GM10248 (cell line): ENCODE measurements around the gene FNBP1.

ENCODE experiments used
- CTCF ChIA-PET: fragments of 300-600 bp; sonication (Branson Sonifier 250); formaldehyde crosslinking; extraction: SDS; loops from one replicate; lab custom pipeline; 2021; ENCODE audit warnings: antibody characterized with exemption; lab: Yijun Ruan, JAX
- POLR2A ChIA-PET: fragments of 350-650 bp; sonication (Branson Sonifier 250); formaldehyde crosslinking; extraction: SDS; loops from one replicate; lab custom pipeline; 2020; ENCODE audit warnings: antibody characterized with exemption; lab: Yijun Ruan, JAX
- DNase-seq: peaks from one replicate; pipeline ENCODE4 v3.0.0; 2012; ENCODE audit errors: extremely low spot score
- CTCF ChIP-seq: IDR thresholded peaks from 2 replicates; pipeline ENCODE4 v1.5.1; 2012; ENCODE audit warnings: mild to moderate bottlenecking, low read depth; ENCODE audit errors: extremely low read depth, missing control alignments, control extremely low read depth

The FNBP1 gene

DNA sequence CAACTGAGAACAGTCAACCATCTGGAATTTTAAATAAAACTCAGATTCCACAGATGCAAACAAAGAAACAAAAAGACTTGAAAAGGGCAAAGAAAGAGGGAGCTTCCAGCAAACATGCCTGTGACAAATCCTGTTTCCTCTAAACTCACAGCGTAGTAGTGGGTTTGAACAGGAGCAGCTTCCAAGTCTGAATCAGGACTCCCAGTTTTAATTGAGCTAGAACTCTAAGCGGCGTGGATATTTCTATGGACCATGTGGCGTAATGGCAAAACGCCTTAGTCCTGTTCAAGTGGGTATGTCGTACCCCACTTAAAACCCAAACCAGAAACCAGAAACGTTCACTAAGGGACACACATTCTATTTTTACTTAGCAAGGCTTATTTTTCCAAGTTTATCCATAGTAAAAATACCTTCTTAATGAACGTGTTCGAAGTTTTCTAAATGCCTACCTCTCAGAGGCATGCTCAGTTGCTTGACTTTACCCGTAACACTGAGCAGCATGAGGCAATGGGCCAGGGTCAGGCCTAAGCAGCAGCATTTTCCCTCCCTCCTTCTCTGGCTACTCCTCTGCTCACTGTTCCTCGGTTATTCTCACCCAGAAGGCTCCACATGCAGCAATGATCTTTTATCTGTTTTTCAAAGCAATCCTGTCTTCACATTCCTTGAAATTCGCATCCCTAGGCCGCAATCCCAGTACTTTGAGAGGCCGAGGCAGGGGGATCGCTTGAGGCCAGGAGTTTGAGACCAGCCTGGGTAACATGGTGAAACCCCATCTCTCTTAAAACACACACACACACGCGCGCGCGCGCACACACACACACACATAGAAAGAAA lies 77.9 kb downstream of the FNBP1 start:
- POLR2A ChIA-PET, result interaction anchor here (0.6 kb wide), 1 partner anchor 22 kb away, joined by 3 read pairs; no protein-coding TSS in a partner anchor
- DNase-seq, result no peak
- TF ChIP-seq CTCF, result no peak
- CTCF ChIA-PET, result interaction anchor here (0.8 to 1.6 kb wide), 5 partner anchors 14 to 74 kb away, joined by 3 to 5 read pairs (median 4); no protein-coding TSS in a partner anchor

- no peak for TF ChIP-seq CTCF
- CTCF ChIA-PET, result interaction anchor here (1.0 to 1.5 kb wide), 5 partner anchors 14 to 95 kb away, joined by 3 to 4 read pairs (median 4); no protein-coding TSS in a partner anchor
- POLR2A ChIA-PET, result interaction anchor here (0.6 to 0.8 kb wide), 2 partner anchors 8 to 10 kb away, joined by 4 read pairs; no protein-coding TSS in a partner anchor
- DNase-seq, result peak; percentile 71
Measured at GRCh38 chr9:129962889-129963703, 79.9 kb downstream of the FNBP1 start.

- ChIA-PET POLR2A (interaction anchor here (0.8 to 1.4 kb wide), 2 partner anchors 10 to 14 kb away, joined by 3 to 4 read pairs; no protein-coding TSS in a partner anchor), CTCF (interaction anchor here (1.0 to 1.5 kb wide), 4 partner anchors 22 to 96 kb away, joined by 3 to 4 read pairs (median 4); no protein-coding TSS in a partner anchor)
- TF ChIP-seq CTCF, result no peak
- DNase-seq, result no peak
Measured at GRCh38 chr9:129962451-129962864, 80.5 kb downstream of the FNBP1 start.

DNA sequence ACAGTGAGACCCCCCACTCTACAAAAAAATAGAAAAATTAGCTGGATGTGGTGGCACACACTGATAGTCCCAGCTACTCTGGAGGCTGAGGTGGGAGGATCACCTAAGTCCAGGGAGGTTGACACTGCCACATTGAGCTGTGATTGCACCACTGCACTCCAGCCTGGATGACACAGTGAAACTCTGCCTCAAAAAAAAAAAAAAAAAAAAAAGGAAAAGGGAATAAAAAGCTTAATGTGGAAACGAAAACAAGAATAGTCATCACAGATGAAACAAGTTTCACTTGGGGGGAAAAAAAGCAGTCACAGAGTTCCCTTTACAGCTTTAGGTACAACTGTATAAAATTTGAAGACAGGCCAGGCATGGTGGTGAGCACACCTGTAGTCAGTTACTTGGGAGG lies 84.2 kb downstream of the FNBP1 start:
- no peak for DNase-seq
- CTCF ChIA-PET, result interaction anchor here (0.7 to 2.3 kb wide), 6 partner anchors 10 to 70 kb away, joined by 3 to 11 read pairs (median 3); no protein-coding TSS in a partner anchor
- TF ChIP-seq CTCF, result no peak
- POLR2A ChIA-PET, result interaction anchor here (0.5 to 0.7 kb wide), 2 partner anchors 45 to 52 kb away, joined by 3 to 4 read pairs; no protein-coding TSS in a partner anchor

DNA sequence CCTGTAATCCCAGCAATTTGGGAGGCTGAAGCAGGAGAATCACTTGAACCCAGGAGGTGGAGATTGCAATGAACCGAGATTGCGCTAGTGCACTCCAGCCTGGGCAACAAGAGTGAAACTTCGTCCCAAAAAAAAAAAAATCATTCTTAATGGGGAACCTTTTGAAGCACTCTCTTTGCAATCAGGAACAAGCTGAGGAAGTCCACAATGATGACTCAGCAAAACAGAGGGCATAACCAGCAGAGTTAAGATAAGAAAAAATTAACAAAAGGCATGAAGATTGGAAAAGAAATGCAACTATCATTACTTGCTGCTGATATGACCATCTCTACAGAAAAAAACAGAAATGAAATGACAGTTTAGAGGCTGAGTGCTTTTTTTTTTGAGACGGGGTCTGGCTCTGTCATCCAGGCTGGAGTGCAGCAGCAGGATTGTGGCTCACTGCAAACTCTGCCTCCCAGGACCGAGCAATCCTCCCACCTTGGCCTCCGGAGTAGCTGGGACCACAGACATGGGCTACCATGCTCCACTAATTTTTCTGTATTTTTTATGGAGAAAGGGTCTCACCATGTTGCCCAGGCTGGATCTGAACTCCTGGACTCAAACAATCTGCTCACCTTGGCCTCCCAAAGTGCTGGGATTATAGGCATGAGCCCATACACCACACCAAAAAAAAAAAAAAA lies 88.0 kb downstream of the FNBP1 start:
- ChIA-PET POLR2A (interaction anchor here (0.7 kb wide), 2 partner anchors 9 to 68 kb away, joined by 3 to 4 read pairs; no protein-coding TSS in a partner anchor), CTCF (no interaction called here)
- DNase-seq, result no peak
- TF ChIP-seq CTCF, result no peak
